Astrocyte (in vitro differentiated cells and primary cell): ENCODE measurements around the gene PDIA5. TPM values are rescaled to one million over a fixed set of nuclear protein-coding genes. Genes with fewer than 3 reads are reported as not detected.

ENCODE experiments used
- DNase-seq: peaks from one replicate; pipeline ENCODE4 v3.0.0-alpha.2; 2010; ENCODE audit warnings: low read depth
- FAIRE-seq: peaks from 2 replicates; lab custom pipeline; 2011; peaks lifted over from hg19 to GRCh38; lab: Jason Lieb, UNC
- H2AFZ ChIP-seq: 2 replicates; pipeline ENCODE4 v1.6.0; 2012; ENCODE audit warnings: low read depth, low read length, inconsistent platforms
- H3K27ac ChIP-seq: 2 replicates; pipeline ENCODE4 v1.5.1; 2011; ENCODE audit warnings: low read depth, low read length, inconsistent platforms
- H3K27me3 ChIP-seq: 2 replicates; pipeline ENCODE4 v1.6.0; 2011; ENCODE audit warnings: low read length, inconsistent platforms; ENCODE audit not compliant: insufficient read depth
- H3K36me3 ChIP-seq: 2 replicates; pipeline ENCODE4 v1.5.1; 2011; ENCODE audit warnings: low read length, inconsistent platforms; ENCODE audit not compliant: insufficient read depth
- H3K4me1 ChIP-seq: 2 replicates; pipeline ENCODE4 v1.5.1; 2011; ENCODE audit warnings: low read length, inconsistent platforms; ENCODE audit not compliant: insufficient read depth
- H3K4me2 ChIP-seq: 2 replicates; pipeline ENCODE4 v1.6.0; 2012; ENCODE audit warnings: low read length, inconsistent platforms
- H3K4me3 ChIP-seq: 2 replicates; pipeline ENCODE4 v1.5.1; 2011; ENCODE audit warnings: low read depth, mild to moderate bottlenecking, low read length, inconsistent platforms; ENCODE audit not compliant: insufficient read depth
- H3K79me2 ChIP-seq: 2 replicates; pipeline ENCODE4 v1.6.0; 2012; ENCODE audit warnings: mild to moderate bottlenecking, low read length, inconsistent platforms; ENCODE audit not compliant: insufficient read depth
- H3K9ac ChIP-seq: 2 replicates; pipeline ENCODE4 v1.6.0; 2012; ENCODE audit warnings: mild to moderate bottlenecking, low read length, inconsistent platforms
- H3K9me3 ChIP-seq: 2 replicates; pipeline ENCODE4 v1.5.1; 2012; ENCODE audit warnings: low read depth, mild to moderate bottlenecking, low read length, inconsistent platforms; ENCODE audit not compliant: insufficient read depth
- H4K20me1 ChIP-seq: 2 replicates; pipeline ENCODE4 v1.6.0; 2012; ENCODE audit warnings: low read length, inconsistent platforms; ENCODE audit not compliant: insufficient read depth
- H3K27ac Mint-ChIP-seq: one replicate; pipeline ENCODE4 v1.8.0; 2021; ENCODE audit warnings: mild to moderate bottlenecking, mixed read lengths; ENCODE audit not compliant: unreplicated experiment
- H3K27me3 Mint-ChIP-seq: one replicate; pipeline ENCODE4 v1.8.0; 2021; ENCODE audit warnings: low read depth, mixed read lengths; ENCODE audit not compliant: unreplicated experiment
- H3K36me3 Mint-ChIP-seq: one replicate; pipeline ENCODE4 v1.8.0; 2021; ENCODE audit warnings: low read depth, mixed read lengths; ENCODE audit not compliant: unreplicated experiment
- H3K4me1 Mint-ChIP-seq: one replicate; pipeline ENCODE4 v1.8.0; 2021; ENCODE audit warnings: low read depth, mixed read lengths; ENCODE audit not compliant: unreplicated experiment
- H3K4me3 Mint-ChIP-seq: one replicate; pipeline ENCODE4 v1.8.0; 2021; ENCODE audit warnings: mild to moderate bottlenecking, moderate library complexity, mixed read lengths; ENCODE audit not compliant: unreplicated experiment
- H3K9me3 Mint-ChIP-seq: one replicate; pipeline ENCODE4 v1.8.0; 2021; ENCODE audit warnings: mild to moderate bottlenecking, mixed read lengths; ENCODE audit not compliant: unreplicated experiment
- EZH2 ChIP-seq: IDR thresholded peaks from 2 replicates; pipeline ENCODE4 v1.6.1; 2012; ENCODE audit warnings: mild to moderate bottlenecking, low read length, inconsistent platforms; ENCODE audit not compliant: insufficient read depth
- total RNA-seq: library from RNA; stranded (reverse); gene quantifications from 2 replicates; pipeline ENCODE4 v1.2.1, GENCODE V29; 2021
- TF ChIP-seq, protein P1 (sequence below): IDR thresholded peaks from 2 replicates; pipeline ENCODE4 v1.5.1; 2011; ENCODE audit warnings: low read depth, mild to moderate bottlenecking, inconsistent platforms, low read length, moderate library complexity; ENCODE audit not compliant: insufficient read depth

Gene PDIA5
- total RNA-seq, 1 donor from 2014 or later, result 77.5 TPM

DNA sequence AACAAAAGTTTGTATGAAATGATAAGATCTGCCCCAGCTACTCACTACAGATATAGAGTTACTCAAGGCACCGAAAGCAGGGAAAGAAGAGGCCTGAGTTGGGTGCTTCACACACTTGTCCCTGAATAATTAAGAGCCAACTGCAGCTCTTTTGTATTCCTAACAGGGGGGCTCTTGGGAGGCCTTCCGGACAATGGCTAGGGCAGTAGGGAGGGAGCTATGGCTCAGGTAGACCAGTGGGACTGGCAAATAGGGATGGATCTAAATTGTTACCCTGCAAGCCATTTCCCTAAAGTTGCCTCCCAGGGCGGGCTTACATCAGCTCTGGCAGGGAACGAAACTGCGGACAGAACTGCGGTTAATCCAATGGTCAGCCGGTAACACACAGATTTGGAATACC is 45.4 kb upstream of the PDIA5 start:
- H3K4me3 ChIP-seq, result no peak overlapping the region
- peaks cover 4% of the 10 kb centered on the region for H3K9me3 ChIP-seq
- no peak overlapping the region for H3K27ac Mint-ChIP-seq
- peaks cover 5% of the 10 kb centered on the region for H3K9me3 Mint-ChIP-seq
- H3K4me2 ChIP-seq, result no peak overlapping the region
- H3K9ac ChIP-seq, result no peak overlapping the region
- no peaks in the 10 kb centered on the region for H3K36me3 ChIP-seq
- H3K4me1 ChIP-seq, result peaks cover under 1% of the 10 kb centered on the region
- no peak for DNase-seq
- no peak for FAIRE-seq
- peaks cover 63% of the 10 kb centered on the region for H3K27me3 Mint-ChIP-seq
- H3K4me3 Mint-ChIP-seq, result no peak overlapping the region
- H3K27ac ChIP-seq, result no peak overlapping the region
- peaks cover 10% of the 10 kb centered on the region for H3K4me1 Mint-ChIP-seq
- H3K36me3 Mint-ChIP-seq, result peaks cover 11% of the 10 kb centered on the region
- TF ChIP-seq, protein P1, sequence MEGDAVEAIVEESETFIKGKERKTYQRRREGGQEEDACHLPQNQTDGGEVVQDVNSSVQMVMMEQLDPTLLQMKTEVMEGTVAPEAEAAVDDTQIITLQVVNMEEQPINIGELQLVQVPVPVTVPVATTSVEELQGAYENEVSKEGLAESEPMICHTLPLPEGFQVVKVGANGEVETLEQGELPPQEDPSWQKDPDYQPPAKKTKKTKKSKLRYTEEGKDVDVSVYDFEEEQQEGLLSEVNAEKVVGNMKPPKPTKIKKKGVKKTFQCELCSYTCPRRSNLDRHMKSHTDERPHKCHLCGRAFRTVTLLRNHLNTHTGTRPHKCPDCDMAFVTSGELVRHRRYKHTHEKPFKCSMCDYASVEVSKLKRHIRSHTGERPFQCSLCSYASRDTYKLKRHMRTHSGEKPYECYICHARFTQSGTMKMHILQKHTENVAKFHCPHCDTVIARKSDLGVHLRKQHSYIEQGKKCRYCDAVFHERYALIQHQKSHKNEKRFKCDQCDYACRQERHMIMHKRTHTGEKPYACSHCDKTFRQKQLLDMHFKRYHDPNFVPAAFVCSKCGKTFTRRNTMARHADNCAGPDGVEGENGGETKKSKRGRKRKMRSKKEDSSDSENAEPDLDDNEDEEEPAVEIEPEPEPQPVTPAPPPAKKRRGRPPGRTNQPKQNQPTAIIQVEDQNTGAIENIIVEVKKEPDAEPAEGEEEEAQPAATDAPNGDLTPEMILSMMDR, result no peak
- no peak for TF ChIP-seq EZH2
- peaks cover 75% of the 10 kb centered on the region for H3K27me3 ChIP-seq
- peaks cover 8% of the 10 kb centered on the region for H4K20me1 ChIP-seq
- H3K79me2 ChIP-seq, result no peaks in the 10 kb centered on the region
- H2AFZ ChIP-seq, result no peak overlapping the region

DNA sequence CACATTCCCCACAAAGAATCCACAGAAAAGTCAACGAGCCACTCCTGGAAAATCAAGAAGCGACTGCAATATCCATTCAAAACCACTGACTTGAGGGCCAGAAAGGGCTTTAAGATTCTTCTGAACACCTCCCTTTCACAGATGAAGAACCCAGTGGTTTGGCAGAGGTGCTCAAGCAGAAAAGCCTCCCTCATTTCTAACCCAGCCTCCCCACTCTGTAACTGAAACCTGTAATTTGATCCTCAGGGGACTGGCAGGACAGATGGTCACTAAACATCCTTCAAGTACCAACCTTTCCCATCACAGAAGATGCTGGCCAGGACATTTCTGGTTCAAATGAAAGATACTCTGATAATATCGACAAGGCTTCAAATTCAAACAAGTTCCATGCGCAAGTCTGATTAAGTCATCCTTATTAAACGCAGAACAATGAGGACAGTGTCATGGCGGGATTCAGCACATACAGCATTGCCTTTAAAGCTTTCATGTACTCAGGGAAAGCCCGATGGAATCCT is 44.8 kb upstream of the PDIA5 start:
- Histone ChIP-seq H3K4me2 (no peak overlapping the region), H3K36me3 (no peaks in the 10 kb centered on the region), H3K4me3 (no peak overlapping the region), H3K4me1 (peaks cover 7% of the 10 kb centered on the region), H3K27me3 (peaks cover 82% of the 10 kb centered on the region), H3K9ac (no peak overlapping the region), H4K20me1 (peaks cover 8% of the 10 kb centered on the region), H2AFZ (no peak overlapping the region), H3K79me2 (no peaks in the 10 kb centered on the region), H3K9me3 (peaks cover 4% of the 10 kb centered on the region), H3K27ac (no peak overlapping the region)
- Mint-ChIP-seq H3K9me3 (peaks cover 5% of the 10 kb centered on the region), H3K27ac (no peak overlapping the region), H3K36me3 (peaks cover 11% of the 10 kb centered on the region), H3K27me3 (peaks cover 65% of the 10 kb centered on the region), H3K4me3 (no peak overlapping the region), H3K4me1 (peaks cover 10% of the 10 kb centered on the region)
- no peak for FAIRE-seq
- no peak for DNase-seq
- TF ChIP-seq, protein P1, result no peak
- no peak for TF ChIP-seq EZH2

DNA sequence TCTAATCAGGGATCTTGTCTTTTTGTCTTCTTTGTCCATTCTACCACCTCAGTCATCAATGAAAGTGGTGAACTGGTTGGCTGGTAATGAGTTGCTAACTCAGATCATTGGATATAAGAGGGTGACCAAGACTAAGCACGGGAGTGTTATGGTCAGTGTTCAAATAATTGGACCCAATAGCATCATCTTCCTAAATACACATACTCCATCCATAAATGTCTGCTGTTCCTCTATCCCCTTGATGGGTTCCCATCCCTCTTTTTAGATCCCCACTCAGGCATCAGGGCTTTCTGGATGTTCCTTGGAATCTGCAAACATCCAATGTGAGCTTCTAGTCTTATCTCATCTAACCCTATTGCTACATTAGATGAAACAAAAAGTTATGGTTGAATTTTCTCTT is 42.8 kb upstream of the PDIA5 start:
- Histone ChIP-seq H3K9me3 (peaks cover 4% of the 10 kb centered on the region), H4K20me1 (peaks cover 8% of the 10 kb centered on the region), H3K36me3 (no peaks in the 10 kb centered on the region), H3K27me3 (peaks cover 92% of the 10 kb centered on the region), H3K27ac (no peak overlapping the region), H3K4me2 (no peak overlapping the region), H3K4me1 (peaks cover 19% of the 10 kb centered on the region), H3K79me2 (no peaks in the 10 kb centered on the region), H3K4me3 (no peak overlapping the region), H3K9ac (no peak overlapping the region), H2AFZ (no peak overlapping the region)
- no peak for DNase-seq
- Mint-ChIP-seq H3K36me3 (peaks cover 11% of the 10 kb centered on the region), H3K4me1 (peaks cover 13% of the 10 kb centered on the region), H3K27ac (no peak overlapping the region), H3K9me3 (peaks cover 5% of the 10 kb centered on the region), H3K4me3 (no peak overlapping the region), H3K27me3 (peaks cover 70% of the 10 kb centered on the region)
- no peak for TF ChIP-seq EZH2
- TF ChIP-seq, protein P1, result no peak
- no peak for FAIRE-seq
